HepG2 (cell line): ENCODE results near the gene IFI30. TPM values are rescaled to one million over a fixed set of nuclear protein-coding genes. Genes with fewer than 3 reads are reported as not detected.
A peak's percentile ranks its signal among the peaks of the same experiment; 100 is the strongest.

Experiments used
- ATF7-NPFF ChIP-seq: sonication (generic); formaldehyde crosslinking; IDR thresholded peaks from 2 replicates; pipeline ENCODE4 v1.8.1; 2023; ENCODE audit warnings: mild to moderate bottlenecking, low read depth, missing genetic modification reagents, moderate library complexity
- CHD4 ChIP-seq: fragments of 200-600 bp; sonication (generic); IDR thresholded peaks from 2 replicates; pipeline ENCODE4 v1.7.0; 2017; ENCODE audit warnings: mild to moderate bottlenecking, low read length, borderline replicate concordance
- CREB1 ChIP-seq, 2 experiments: fragments of 450-650 bp in 1 of 2; IDR thresholded peaks; 2 replicates each; pipeline ENCODE4 v1.6.1; 2016 to 2017; ENCODE audit warnings: control low read depth in 1 of 2, mild to moderate bottlenecking in 1 of 2, missing compliant biosample characterization in 1 of 2, missing genetic modification characterization in 1 of 2
- HDAC1 ChIP-seq: sonication (generic); formaldehyde crosslinking; IDR thresholded peaks from 2 replicates; pipeline ENCODE4 v1.5.1; 2020; ENCODE audit warnings: mild to moderate bottlenecking, missing genetic modification reagents
- HDAC2 ChIP-seq: sonication (generic); formaldehyde crosslinking; IDR thresholded peaks from 2 replicates; pipeline ENCODE4 v1.4.0; 2020; ENCODE audit warnings: missing genetic modification reagents
- MTA1 ChIP-seq: sonication (generic); formaldehyde crosslinking; IDR thresholded peaks from 2 replicates; pipeline ENCODE4 v1.4.0; 2020; ENCODE audit warnings: missing genetic modification reagents, mild to moderate bottlenecking, borderline replicate concordance
- NCOA5 ChIP-seq: sonication (generic); formaldehyde crosslinking; IDR thresholded peaks from 2 replicates; pipeline ENCODE4 v1.4.0; 2020; ENCODE audit warnings: missing genetic modification reagents
- ZHX2 ChIP-seq, 2 experiments: sonication (generic) in 1 of 2; formaldehyde crosslinking in 1 of 2; IDR thresholded peaks; 2 replicates each; pipeline versions ENCODE4 v1.6.1 to v1.9.0; 2014 to 2022; ENCODE audit warnings: antibody characterized with exemption in 1 of 2, borderline replicate concordance in 1 of 2, inconsistent platforms in 1 of 2, low read depth in 1 of 2, missing genetic modification reagents in 1 of 2
- ZNF10 ChIP-seq: sonication (generic); formaldehyde crosslinking; IDR thresholded peaks from 2 replicates; pipeline ENCODE4 v1.4.0; 2020; ENCODE audit warnings: mild to moderate bottlenecking, low read depth, missing genetic modification reagents, borderline replicate concordance
- ZNF143 ChIP-seq: sonication (generic); formaldehyde crosslinking; IDR thresholded peaks from 2 replicates; pipeline ENCODE4 v1.4.0; 2020; ENCODE audit warnings: missing genetic modification reagents
- ZNF691 ChIP-seq: sonication (generic); formaldehyde crosslinking; IDR thresholded peaks from 2 replicates; pipeline ENCODE4 v1.4.0; 2020; ENCODE audit warnings: missing genetic modification reagents, low read depth, mild to moderate bottlenecking, borderline replicate concordance
- ZNF781 ChIP-seq: sonication (generic); formaldehyde crosslinking; IDR thresholded peaks from 2 replicates; pipeline ENCODE4 v1.5.1; 2020; ENCODE audit warnings: borderline replicate concordance, mild to moderate bottlenecking, missing genetic modification reagents; ENCODE audit errors: not compliant biosample characterization
- ZSCAN12 ChIP-seq: sonication (generic); formaldehyde crosslinking; IDR thresholded peaks from 2 replicates; pipeline ENCODE4 v1.9.0; 2021; ENCODE audit warnings: mild to moderate bottlenecking, missing genetic modification reagents
- ZSCAN29 ChIP-seq: sonication (generic); formaldehyde crosslinking; conservative IDR thresholded peaks from 2 replicates; pipeline ENCODE4 v1.4.0; 2020; ENCODE audit warnings: mild to moderate bottlenecking, missing genetic modification reagents
- polyA plus RNA-seq, 8 experiments: library from polyadenylated mRNA; depleted of rRNA in 3 of 8; stranded (reverse) in 7 of 8; unstranded in 1 of 8; fragments of >200 nt; fragmentation: Illumina TruSeq in 4 of 8; extraction: Trizol in 4 of 8; gene quantifications; 2 replicates each; pipeline versions ENCODE4 v1.2.1 to v1.2.3, GENCODE V29; 2011 to 2016; ENCODE audit warnings: low read depth in 4 of 8, missing spikeins in 1 of 8, mixed read lengths in 1 of 8; ENCODE audit not compliant: insufficient read depth in 1 of 8
- total RNA-seq, 5 experiments: library from RNA; depleted of rRNA; stranded (reverse); fragments of >200 nt; fragmentation: Illumina TruSeq; extraction: Trizol; gene quantifications; 2 replicates each; pipeline ENCODE4 v1.2.3, GENCODE V29; 2016; ENCODE audit warnings: low read depth in 1 of 5
- TF ChIP-seq, protein P1 (sequence below): sonication (generic); formaldehyde crosslinking; IDR thresholded peaks from 2 replicates; pipeline ENCODE4 v1.4.0; 2020; ENCODE audit warnings: mild to moderate bottlenecking, missing genetic modification reagents

Gene IFI30
- total and polyA plus RNA-seq, 2 of the 13 experiments (the other 11 are each of a cell fraction or from before 2014, with no cell fraction given): 25.0 to 79.4 TPM

- TF ChIP-seq MTA1 (CRISPR knock-in tag) (0 out of 2 replicates have a peak, but pooled peaks have one; percentile 11), ZNF781 (CRISPR knock-in tag) (no peak), ZNF143 (CRISPR knock-in tag) (no peak), HDAC2 (CRISPR knock-in tag) (no peak), ZSCAN29 (CRISPR knock-in tag) (no peak), ATF7-NPFF (CRISPR knock-in tag) (no peak), CREB1 (IDR thresholded peaks at IDR 0.05) (no peak), CREB1 (CRISPR knock-in tag; IDR thresholded peaks at IDR 0.05) (no peak), HDAC1 (CRISPR knock-in tag) (0 out of 2 replicates have a peak, but pooled peaks have one; percentile 11), ZHX2 (IDR thresholded peaks at IDR 0.05; ENCODE audit: low read depth) (no peak), ZHX2 (CRISPR knock-in tag; IDR thresholded peaks at IDR 0.05; ENCODE audit: borderline replicate concordance) (no peak), ZNF691 (no peak), ZNF10 (CRISPR knock-in tag) (no peak), ZSCAN12 (no peak), CHD4 (no peak), NCOA5 (no peak)
- TF ChIP-seq, protein P1, sequence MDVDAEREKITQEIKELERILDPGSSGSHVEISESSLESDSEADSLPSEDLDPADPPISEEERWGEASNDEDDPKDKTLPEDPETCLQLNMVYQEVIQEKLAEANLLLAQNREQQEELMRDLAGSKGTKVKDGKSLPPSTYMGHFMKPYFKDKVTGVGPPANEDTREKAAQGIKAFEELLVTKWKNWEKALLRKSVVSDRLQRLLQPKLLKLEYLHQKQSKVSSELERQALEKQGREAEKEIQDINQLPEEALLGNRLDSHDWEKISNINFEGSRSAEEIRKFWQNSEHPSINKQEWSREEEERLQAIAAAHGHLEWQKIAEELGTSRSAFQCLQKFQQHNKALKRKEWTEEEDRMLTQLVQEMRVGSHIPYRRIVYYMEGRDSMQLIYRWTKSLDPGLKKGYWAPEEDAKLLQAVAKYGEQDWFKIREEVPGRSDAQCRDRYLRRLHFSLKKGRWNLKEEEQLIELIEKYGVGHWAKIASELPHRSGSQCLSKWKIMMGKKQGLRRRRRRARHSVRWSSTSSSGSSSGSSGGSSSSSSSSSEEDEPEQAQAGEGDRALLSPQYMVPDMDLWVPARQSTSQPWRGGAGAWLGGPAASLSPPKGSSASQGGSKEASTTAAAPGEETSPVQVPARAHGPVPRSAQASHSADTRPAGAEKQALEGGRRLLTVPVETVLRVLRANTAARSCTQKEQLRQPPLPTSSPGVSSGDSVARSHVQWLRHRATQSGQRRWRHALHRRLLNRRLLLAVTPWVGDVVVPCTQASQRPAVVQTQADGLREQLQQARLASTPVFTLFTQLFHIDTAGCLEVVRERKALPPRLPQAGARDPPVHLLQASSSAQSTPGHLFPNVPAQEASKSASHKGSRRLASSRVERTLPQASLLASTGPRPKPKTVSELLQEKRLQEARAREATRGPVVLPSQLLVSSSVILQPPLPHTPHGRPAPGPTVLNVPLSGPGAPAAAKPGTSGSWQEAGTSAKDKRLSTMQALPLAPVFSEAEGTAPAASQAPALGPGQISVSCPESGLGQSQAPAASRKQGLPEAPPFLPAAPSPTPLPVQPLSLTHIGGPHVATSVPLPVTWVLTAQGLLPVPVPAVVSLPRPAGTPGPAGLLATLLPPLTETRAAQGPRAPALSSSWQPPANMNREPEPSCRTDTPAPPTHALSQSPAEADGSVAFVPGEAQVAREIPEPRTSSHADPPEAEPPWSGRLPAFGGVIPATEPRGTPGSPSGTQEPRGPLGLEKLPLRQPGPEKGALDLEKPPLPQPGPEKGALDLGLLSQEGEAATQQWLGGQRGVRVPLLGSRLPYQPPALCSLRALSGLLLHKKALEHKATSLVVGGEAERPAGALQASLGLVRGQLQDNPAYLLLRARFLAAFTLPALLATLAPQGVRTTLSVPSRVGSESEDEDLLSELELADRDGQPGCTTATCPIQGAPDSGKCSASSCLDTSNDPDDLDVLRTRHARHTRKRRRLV (CRISPR knock-in tag): no peak
Measured at GRCh38 chr19:18202778-18203407, 29.3 kb downstream of the IFI30 start (continued).
